Neural cell (in vitro differentiated cells): Measurements from ENCODE around the gene KIF4A. TPM values are rescaled to one million over a fixed set of nuclear protein-coding genes. Genes with fewer than 3 reads are reported as not detected.

Experiments used
- H2AFZ ChIP-seq: fragments of 200-600, 300-800 bp; sonication (generic), shearing (Covaris generic); 2 replicates; pipeline ENCODE4 v1.6.0; 2014; ENCODE audit warnings: low read depth, mild to moderate bottlenecking, antibody characterized with exemption, low read length, moderate library complexity
- H3F3A ChIP-seq: fragments of 200-600 bp; shearing (Covaris generic); 2 replicates; pipeline ENCODE4 v1.6.1; 2016; ENCODE audit warnings: mild to moderate bottlenecking, moderate library complexity, mixed read lengths, antibody characterized with exemption, low read length; ENCODE audit not compliant: insufficient read depth, poor library complexity, severe bottlenecking
- H3K27ac ChIP-seq: fragments of 200-600, 300-800 bp; sonication (generic), shearing (Covaris generic); 2 replicates; pipeline ENCODE4 v1.5.1; 2014; ENCODE audit warnings: mild to moderate bottlenecking, low read length, moderate library complexity
- H3K27me3 ChIP-seq: fragments of 300-800, 200-600 bp; sonication (generic), shearing (Covaris generic); 2 replicates; pipeline ENCODE4 v1.6.0; 2014; ENCODE audit warnings: mild to moderate bottlenecking, low read depth, low read length, moderate library complexity; ENCODE audit not compliant: insufficient read depth
- H3K36me3 ChIP-seq: fragments of 300-800, 200-600 bp; sonication (generic), shearing (Covaris generic); 2 replicates; pipeline ENCODE4 v1.5.1; 2014; ENCODE audit warnings: mild to moderate bottlenecking, antibody characterized with exemption, low read length, moderate library complexity; ENCODE audit not compliant: insufficient read depth
- H3K4me2 ChIP-seq: fragments of 300-800, 200-600 bp; sonication (generic), shearing (Covaris generic); 2 replicates; pipeline ENCODE4 v1.6.0; 2014; ENCODE audit warnings: mild to moderate bottlenecking, low read length
- H3K4me3 ChIP-seq: fragments of 300-800, 200-600 bp; sonication (generic), shearing (Covaris generic); 2 replicates; pipeline ENCODE4 v1.5.1; 2014; ENCODE audit warnings: mild to moderate bottlenecking, low read length, moderate library complexity
- H3K79me2 ChIP-seq: fragments of 200-600 bp; shearing (Covaris generic); replicated peaks from 2 replicates; pipeline ENCODE4 v1.6.0; 2014; ENCODE audit warnings: mild to moderate bottlenecking, low read length, moderate library complexity; ENCODE audit not compliant: insufficient read depth
- H3K9ac ChIP-seq: fragments of 300-800, 200-600 bp; sonication (generic), shearing (Covaris generic); 2 replicates; pipeline ENCODE4 v1.6.1; 2016; ENCODE audit warnings: mild to moderate bottlenecking, low read length, mixed read lengths
- H3K9me2 ChIP-seq: fragments of 200-600 bp; shearing (Covaris generic); 2 replicates; pipeline ENCODE4 v1.6.1; 2016; ENCODE audit warnings: mild to moderate bottlenecking, low read length, mixed read lengths; ENCODE audit not compliant: insufficient read depth
- H3K9me3 ChIP-seq: fragments of 200-600, 300-800 bp; sonication (generic), shearing (Covaris generic); 2 replicates; pipeline ENCODE4 v1.6.1; 2016; ENCODE audit warnings: mild to moderate bottlenecking, mixed run types, low read length, moderate library complexity, mixed read lengths
- H4K20me1 ChIP-seq: fragments of 200-600 bp; shearing (Covaris generic); 2 replicates; pipeline ENCODE4 v1.6.1; 2016; ENCODE audit warnings: mild to moderate bottlenecking, mixed run types; ENCODE audit not compliant: insufficient read depth
- CTCF ChIP-seq: fragments of 450-650 bp; IDR thresholded peaks from 2 replicates; pipeline ENCODE4 v1.5.1; 2014; ENCODE audit warnings: antibody characterized with exemption, mild to moderate bottlenecking, moderate library complexity; ENCODE audit not compliant: poor library complexity, severe bottlenecking
- EP300 ChIP-seq: fragments of 450-650 bp; conservative IDR thresholded peaks from 2 replicates; pipeline ENCODE4 v1.6.1; 2014; ENCODE audit warnings: antibody characterized with exemption, mild to moderate bottlenecking, moderate library complexity; ENCODE audit not compliant: poor library complexity, severe bottlenecking
- EZH2 ChIP-seq: fragments of 200-600, 300-800 bp; shearing (Covaris generic), sonication (generic); IDR thresholded peaks from 2 replicates; pipeline ENCODE4 v1.6.1; 2014; ENCODE audit warnings: antibody characterized with exemption, low read length, borderline replicate concordance, mild to moderate bottlenecking; ENCODE audit not compliant: insufficient read depth, poor library complexity, severe bottlenecking
- MXI1 ChIP-seq: fragments of 450-650 bp; conservative IDR thresholded peaks from 2 replicates; pipeline ENCODE4 v1.6.1; 2014; ENCODE audit warnings: antibody characterized with exemption, mild to moderate bottlenecking; ENCODE audit not compliant: poor library complexity, severe bottlenecking
- POLR2AphosphoS5 ChIP-seq: IDR thresholded peaks from 2 replicates; pipeline ENCODE4 v1.6.1; 2012
- RAD21 ChIP-seq: fragments of 450-650 bp; conservative IDR thresholded peaks from 2 replicates; pipeline ENCODE4 v1.6.1; 2014; ENCODE audit warnings: antibody characterized with exemption, mild to moderate bottlenecking, moderate library complexity
- REST ChIP-seq: IDR thresholded peaks from 2 replicates; pipeline ENCODE4 v1.6.1; 2012; ENCODE audit warnings: borderline replicate concordance
- SMC3 ChIP-seq: fragments of 450-650 bp; conservative IDR thresholded peaks from 2 replicates; pipeline ENCODE4 v1.6.1; 2014; ENCODE audit warnings: antibody characterized with exemption, mild to moderate bottlenecking, moderate library complexity; ENCODE audit not compliant: poor library complexity
- TAF1 ChIP-seq: IDR thresholded peaks from 2 replicates; pipeline ENCODE4 v1.6.1; 2012; ENCODE audit warnings: low read depth
- polyA plus RNA-seq: library from polyadenylated mRNA; depleted of rRNA; stranded (reverse); fragments of >200 nt; gene quantifications from 2 replicates; pipeline ENCODE4 v1.2.3, GENCODE V29; 2014

Gene KIF4A
- polyA plus RNA-seq, 1 donor from 2014 or later: 1.1 TPM

GRCh38 chrX:70446380-70447350 lies 156.8 kb downstream of the KIF4A start:
- Histone ChIP-seq H3K4me2 (peak overlapping the region; percentile 62), H2AFZ (no peak overlapping the region), H3K27ac (peak overlapping the region; percentile 69), H3K27me3 (no peaks in the 10 kb centered on the region), H3F3A (no peaks in the 10 kb centered on the region), H3K9me3 (no peaks in the 10 kb centered on the region), H3K36me3 (no peaks in the 10 kb centered on the region), H4K20me1 (no peaks in the 10 kb centered on the region), H3K9ac (peak overlapping the region; percentile 80), H3K4me3 (peak overlapping the region; percentile 85), H3K79me2 (peaks cover 16% of the 10 kb centered on the region), H3K9me2 (no peaks in the 10 kb centered on the region)
- TF ChIP-seq POLR2AphosphoS5 (no peak), TAF1 (no peak), REST (no peak), EZH2 (no peak), EP300 (no peak), CTCF (no peak), MXI1 (no peak), SMC3 (no peak), RAD21 (no peak)

DNA sequence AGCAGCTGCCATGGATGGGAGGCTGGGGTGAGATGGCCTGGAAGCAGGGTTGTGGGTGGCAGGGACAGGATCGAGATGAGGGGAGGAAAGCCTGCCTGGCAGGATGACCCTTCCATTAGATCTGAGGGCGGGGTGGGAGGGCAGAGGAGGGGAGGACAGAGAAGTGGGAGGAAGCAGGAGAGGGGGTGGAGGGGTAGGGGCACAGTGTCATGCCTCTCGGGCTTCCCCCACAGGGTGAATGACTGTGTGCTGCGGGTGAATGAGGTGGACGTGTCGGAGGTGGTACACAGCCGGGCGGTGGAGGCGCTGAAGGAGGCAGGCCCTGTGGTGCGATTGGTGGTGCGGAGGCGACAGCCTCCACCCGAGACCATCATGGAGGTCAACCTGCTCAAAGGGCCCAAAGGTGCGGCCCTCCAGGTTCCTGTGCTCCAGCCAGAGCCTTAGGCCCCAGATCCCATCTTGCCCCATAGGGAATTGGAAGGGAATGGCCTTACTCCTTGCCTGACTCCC lies 159.6 kb downstream of the KIF4A start:
- H3K4me2 ChIP-seq: no peak overlapping the region
- H3K27me3 ChIP-seq: no peaks in the 10 kb centered on the region
- H3K9me2 ChIP-seq: no peaks in the 10 kb centered on the region
- no peak for TF ChIP-seq TAF1
- TF ChIP-seq REST: no peak
- TF ChIP-seq CTCF: no peak
- TF ChIP-seq EZH2: no peak
- no peak for TF ChIP-seq RAD21
- TF ChIP-seq POLR2AphosphoS5: no peak
- no peak for TF ChIP-seq MXI1
- TF ChIP-seq EP300: no peak
- H3K79me2 ChIP-seq: peaks cover 16% of the 10 kb centered on the region
- no peaks in the 10 kb centered on the region for H4K20me1 ChIP-seq
- no peak overlapping the region for H2AFZ ChIP-seq
- no peak overlapping the region for H3K4me3 ChIP-seq
- no peaks in the 10 kb centered on the region for H3K36me3 ChIP-seq
- no peaks in the 10 kb centered on the region for H3F3A ChIP-seq
- no peak overlapping the region for H3K27ac ChIP-seq
- H3K9ac ChIP-seq: no peak overlapping the region
- no peaks in the 10 kb centered on the region for H3K9me3 ChIP-seq
